Measurements from ENCODE around the gene SLC35E1.

SLC35E1 gene

DNA sequence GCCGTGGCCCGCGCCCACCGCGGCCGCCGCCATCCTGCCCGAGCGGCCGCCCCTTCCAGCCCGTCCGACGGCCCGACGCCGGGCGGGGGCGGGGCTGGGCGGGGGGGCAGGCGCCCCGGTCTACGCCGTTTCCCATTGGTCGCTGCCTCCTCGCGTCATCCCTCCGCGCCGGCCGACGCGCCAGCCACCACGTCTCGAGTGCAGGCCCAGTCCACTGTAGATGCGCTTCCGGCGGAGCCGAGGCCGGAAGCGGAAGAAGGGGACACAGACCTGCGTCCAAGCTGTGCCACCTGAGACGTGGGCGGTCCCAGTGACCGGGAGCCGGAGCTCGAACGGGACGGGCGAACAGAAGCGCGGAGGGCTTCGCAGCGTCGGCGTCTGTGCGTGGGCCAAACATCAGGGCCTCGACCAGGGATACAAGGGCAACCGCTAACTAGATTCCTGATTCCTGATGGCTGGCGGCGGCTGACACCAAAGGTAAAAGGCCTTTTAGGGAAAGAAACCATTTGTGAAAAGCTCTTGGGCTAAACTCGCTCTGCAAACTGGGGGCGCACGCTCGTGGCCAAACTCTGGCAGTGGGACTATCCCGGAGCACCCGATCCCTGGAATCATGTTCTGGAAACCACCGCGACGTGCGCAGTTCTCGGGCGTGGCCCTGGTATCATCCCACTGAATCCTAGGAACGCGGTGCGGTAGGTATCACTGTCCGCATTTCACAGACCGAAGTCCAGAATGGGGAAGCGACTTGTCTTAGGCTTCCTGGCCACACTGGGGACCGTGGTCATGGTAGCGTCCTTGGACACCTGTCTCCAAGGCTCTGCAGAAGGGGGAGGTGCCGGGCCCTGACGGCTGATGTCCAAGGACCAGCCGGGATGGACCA is at the start of gene SLC35E1:
Gene SLC35E1, minus strand, starts transcription at position 84 of the 880 bp plus-strand sequence. Its CDS starts 51 bp downstream, at position 33.
- Histone ChIP-seq H3K27ac (peak within 1 kb of the TSS; percentile 74 to 95 (median 91)), H3K4me3 (peak within 1 kb of the TSS; percentile 67 to 97 (median 89))

DNA sequence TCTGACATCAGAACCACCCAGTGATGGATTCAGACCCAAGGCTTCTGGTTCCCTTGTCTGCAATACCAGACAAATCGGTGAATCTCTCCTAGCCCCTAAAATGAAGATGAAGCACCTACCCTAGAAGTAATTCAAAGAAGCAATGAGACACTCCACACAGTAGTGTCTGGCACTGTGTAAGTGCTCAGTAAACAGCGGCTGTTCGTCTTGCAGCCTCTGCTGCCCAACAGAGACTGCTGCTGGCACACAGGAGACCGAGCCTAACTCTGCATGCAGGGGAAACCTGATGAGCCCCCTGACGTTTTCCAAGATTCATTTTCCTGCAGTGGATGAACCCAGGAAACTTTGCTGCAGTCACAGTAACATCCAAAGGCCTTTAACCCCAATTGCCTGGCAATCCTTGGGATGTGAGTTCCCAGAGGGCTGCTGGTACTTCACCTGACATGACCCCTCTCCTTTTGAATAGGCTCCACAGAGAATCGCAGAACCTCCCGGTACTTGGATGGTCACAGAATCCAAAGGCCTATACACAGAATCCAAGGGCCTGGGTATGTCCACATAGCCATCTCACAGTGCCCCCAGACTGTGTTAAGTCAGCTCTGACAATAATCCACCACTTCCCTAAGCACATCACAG is 49.1 kb upstream of the SLC35E1 start:
- Histone ChIP-seq H3K4me3 (no peak overlapping the region), H3K27ac (peak overlapping the region in 2 of 21 experiments; percentile 9 to 19)

DNA sequence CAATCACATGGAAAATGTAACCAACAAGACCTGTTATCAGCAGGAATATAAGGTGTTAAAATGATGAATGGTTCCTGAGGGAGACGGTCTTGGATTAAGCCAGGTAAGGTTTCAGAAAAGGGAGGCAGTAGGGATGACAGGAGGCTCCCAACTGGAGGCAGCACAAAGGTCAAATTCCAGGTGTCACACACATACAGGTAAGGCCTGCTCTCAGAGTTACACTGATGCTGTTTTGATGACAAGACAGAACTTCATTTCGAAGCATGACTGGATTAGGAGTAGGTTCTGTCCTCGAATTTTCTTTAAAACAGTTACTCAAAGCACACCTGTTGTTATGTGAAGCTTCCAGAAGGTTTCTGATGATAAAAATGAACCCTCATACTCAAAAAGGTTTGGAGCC is 48.4 kb upstream of the SLC35E1 start:
- Histone ChIP-seq H3K4me3 (no peak overlapping the region), H3K27ac (peak overlapping the region in 1 of 21 experiments; percentile 9)

DNA sequence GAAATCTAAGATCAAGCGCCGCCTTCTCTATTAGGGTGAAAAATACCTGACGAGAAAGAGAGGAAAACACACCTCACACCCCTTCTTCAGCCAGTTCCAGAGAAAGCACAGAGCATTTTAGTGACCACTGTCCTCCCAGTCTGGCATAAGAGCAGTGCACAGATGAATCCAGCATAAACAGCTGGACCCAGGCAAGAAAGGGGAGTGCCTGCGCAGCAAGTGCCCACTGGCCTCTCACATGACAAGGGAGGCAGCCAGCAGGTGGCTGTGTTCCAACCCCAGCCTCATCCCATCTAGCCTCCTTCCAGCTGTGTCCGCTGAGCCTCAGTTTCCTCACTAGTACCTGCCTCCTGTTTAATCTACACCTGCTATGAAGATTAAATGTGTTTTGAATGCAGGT is 47.8 kb upstream of the SLC35E1 start:
- Histone ChIP-seq H3K4me3 (no peak overlapping the region), H3K27ac (peak overlapping the region in 1 of 21 experiments; percentile 17)

DNA sequence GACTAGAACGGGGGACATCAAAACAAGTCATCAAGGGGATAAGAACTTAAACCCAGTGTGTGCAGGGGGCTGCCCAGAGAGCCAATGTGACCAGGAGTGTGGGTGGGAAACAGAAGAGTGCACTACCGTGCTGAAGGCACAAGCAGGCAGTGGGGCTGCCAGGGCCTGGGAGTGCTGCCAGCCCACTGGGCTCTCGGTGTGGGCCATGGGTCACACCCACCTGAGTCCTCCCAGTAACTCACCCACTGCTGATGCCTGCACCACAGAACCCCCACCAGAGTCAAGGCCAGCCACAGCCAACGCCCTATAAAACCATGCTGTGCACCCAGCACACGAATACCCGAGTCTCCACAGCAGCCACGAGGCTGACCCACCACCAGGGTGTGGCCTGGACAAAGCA is 47.2 kb upstream of the SLC35E1 start:
- Histone ChIP-seq H3K4me3 (no peak overlapping the region), H3K27ac (peak overlapping the region in 1 of 21 experiments; percentile 17)

DNA sequence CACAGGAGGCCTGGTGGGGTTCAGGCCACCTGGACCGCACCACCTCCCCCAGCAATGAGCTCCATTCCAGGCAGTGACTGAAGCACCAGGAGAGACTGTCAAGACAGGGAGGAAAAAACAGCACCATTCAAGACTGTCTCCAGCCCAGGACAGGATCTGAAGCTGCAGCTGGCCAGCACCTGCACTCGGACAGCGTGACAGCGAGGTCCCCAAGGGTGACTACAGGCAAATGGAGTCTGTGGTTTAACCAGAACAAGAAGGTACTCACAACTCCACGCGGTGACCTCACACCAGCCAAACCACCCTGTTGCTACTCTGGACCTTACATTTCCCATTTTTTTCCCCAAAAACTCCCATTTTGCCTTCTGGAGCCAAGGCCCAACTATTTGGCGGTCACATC is 46.0 kb upstream of the SLC35E1 start:
- H3K4me3 ChIP-seq = no peak overlapping the region
- H3K27ac ChIP-seq = no peak overlapping the region

DNA sequence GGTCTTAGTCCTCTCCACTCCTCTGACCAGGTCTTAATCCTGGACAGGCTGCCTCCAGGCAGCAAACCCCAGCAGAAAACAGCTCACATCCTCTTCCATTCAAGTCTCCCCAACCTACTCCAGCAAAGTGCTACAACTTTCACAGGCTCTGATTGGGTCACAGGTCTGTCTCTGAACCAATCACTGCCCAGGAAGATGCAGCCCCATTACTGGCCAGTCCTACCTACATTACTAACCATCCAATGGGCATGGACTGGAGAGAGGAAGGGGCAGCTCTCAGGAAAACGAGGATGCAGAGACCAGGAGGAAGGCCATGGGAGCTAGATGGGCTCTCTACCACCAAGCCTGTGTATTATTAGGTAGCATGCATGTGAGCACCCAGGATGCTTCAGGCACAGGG is 43.6 kb upstream of the SLC35E1 start:
- Histone ChIP-seq H3K4me3 (no peak overlapping the region), H3K27ac (no peak overlapping the region)

DNA sequence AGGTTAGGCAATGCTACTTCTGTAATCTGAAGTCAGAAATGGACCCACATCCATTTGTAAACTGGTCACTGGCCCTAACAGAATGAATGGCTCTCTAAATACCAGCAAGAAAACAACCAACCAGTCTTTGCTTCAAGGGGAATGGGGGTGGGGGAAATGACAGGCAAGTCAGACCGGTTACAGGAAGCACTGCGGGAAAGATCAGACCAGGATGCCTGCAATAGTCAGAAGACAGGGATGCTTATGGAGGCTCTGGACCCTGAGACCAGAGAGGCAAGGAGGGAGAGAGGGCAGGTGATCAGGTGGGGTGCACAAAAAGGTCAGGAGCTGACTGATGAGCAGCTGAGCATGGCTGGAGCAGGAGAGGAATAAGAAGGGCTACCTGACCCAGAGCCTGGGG is 42.7 kb upstream of the SLC35E1 start:
- Histone ChIP-seq H3K27ac (no peak overlapping the region), H3K4me3 (no peak overlapping the region)

DNA sequence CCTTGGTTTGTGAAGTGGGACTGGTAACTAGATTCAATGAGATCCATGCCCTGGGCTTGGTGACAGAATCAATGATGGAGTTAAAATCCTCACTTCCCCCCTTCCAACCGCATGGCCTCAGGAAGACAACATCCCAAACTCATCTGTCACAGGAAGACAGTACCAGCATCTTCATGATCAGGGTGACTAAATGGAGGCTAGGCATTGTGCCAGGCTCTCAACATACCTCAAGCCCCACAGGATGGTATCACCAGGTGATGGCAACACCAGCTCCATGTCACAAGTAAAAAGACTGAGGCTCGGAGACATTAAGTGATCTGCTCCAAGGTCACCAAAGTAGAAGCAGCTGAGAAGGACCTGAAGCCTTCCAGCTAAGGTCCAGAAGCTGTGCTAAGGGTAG is 41.6 kb upstream of the SLC35E1 start:
- no peak overlapping the region for H3K27ac ChIP-seq

DNA sequence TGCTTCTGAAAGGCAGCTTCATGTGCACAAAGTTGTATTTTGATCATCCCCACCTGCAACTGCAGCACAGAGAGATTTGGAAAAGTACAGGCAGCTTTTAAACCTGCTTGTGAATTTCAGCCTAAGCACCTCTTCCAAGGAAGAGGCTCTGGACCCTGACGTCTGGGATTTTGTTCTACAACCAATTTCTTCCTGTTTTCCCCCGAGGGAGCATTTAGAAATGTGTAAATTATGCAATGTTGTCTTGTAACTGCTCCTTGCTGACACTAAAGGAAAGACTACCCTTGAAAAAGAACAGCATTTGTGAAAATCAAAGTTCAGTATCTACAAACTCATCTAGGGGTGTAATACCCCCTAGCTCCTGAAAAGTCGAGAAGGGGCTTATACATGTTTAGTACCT is 40.4 kb upstream of the SLC35E1 start:
- H3K4me3 ChIP-seq = no peak overlapping the region
- no peak overlapping the region for H3K27ac ChIP-seq

More for the DNA sequence above, 41.6 kb upstream of the SLC35E1 start:
- H3K4me3 ChIP-seq = no peak overlapping the region

DNA sequence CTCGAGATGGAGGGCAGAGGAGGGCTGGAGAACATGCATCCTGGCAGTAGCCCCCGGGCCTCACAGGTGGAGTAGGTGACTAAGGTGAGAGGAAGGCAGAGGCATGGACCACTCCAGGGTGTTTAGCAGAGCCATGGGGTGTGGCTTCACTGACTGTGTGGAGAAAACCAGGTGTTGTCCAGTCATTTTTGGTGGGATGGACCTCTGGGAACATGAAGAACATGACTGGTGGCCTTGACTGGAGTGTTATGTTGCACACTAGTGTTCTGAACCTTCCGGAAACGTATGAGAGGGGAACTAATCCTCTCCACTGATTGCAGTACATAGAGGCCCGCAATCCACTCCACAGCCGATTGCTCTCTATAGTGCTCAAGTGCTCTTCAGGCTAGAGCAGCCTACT is 38.9 kb upstream of the SLC35E1 start:
- no peak overlapping the region for H3K27ac ChIP-seq
- H3K4me3 ChIP-seq = no peak overlapping the region

DNA sequence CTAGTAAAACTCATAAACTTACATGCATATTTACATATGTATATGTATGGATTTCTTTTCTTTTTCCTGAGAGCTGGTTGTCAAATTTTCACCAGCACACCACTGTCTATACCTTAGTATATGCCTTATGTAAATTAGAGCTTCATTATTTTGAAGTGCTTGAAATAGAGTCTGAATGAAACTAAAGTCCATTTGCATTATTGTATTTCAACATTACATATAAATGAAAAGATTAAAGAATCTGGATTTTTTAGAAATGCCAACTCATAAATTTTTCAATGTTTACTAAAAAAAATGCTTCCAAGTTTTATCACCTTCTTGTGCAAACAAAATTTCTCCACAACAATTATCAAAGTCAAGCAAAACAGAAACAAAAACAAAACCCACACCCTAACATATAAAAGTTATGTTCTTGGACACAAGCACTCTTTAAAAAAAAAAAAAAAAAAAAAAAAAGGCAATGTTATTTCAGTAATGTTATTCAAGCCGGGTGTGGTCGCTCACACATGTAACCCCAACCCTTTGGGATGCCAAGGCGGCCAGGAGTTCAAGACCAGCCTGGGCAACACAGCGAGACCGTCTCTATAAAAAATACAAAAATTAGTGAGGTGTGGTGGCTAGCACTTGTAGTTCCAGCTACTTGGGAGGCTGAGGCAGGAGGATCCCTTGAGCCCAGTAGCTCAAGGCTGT is 37.4 kb upstream of the SLC35E1 start:
- Histone ChIP-seq H3K4me3 (no peak overlapping the region), H3K27ac (no peak overlapping the region)

DNA sequence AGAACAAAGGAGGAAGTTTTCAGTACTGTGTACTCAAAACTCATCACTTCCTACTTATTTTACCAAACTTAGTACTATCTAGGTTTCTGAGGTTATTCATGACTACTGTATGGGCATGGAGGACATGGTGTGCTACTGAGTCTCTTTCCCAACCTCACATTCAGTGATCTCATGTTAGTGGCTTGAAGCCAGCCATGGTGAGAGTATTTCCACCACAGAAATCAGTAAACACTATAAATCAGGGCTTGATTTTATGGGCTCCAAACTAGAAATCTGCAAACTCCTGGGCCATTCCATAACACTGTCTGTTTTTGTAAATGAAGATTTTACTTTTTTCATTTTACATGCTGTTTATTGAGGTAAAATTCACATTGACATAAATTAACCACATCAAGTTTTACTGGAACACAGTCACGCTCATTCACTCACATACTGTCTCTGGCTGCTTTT is 36.1 kb upstream of the SLC35E1 start:
- no peak overlapping the region for H3K4me3 ChIP-seq
- peak overlapping the region in 4 of 21 experiments; percentile 34 to 62 (median 45) for H3K27ac ChIP-seq

DNA sequence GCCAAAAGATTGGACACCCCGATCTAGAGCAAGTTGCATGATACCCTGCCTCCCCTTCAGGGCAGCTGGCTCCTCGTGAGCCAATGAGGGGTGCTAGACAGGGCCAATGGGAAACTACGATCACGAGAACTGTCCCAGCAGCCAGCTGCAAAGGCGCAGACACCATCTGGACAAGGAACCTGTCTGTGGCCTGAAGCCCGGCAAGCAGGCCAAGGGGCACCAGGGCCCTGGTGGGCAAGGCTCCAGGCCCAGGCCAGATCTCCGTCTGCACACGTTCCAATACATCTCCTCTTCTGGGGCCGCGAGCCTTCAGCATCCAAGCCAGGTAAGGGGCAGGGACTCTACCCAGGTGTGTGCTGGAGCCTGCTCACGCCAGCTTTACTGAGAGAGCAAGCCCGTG is 35.6 kb upstream of the SLC35E1 start:
- H3K4me3 ChIP-seq = no peak overlapping the region
- peak overlapping the region in 6 of 21 experiments; percentile 33 to 62 (median 45) for H3K27ac ChIP-seq

DNA sequence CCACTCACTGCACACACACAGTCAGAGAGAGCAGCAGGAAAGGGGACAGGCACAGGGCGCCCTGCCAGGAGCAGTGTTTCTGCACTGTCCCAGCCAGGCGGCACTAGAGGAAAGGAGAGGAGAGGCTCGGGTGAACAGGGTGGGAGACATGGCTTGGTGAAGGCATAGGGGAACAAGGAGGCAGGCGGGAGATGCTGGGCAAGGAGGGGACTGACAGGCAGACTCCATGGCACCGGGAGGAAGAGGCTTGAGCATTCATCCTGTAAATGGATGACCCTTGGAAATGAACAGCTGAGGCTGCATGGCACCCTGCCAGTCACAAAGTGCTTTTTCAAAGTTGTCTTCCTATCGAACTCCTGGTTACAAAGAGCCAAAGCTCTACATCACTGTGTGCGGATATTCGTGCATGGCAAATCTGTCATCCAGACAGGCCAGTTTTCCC is 33.4 kb upstream of the SLC35E1 start:
- H3K4me3 ChIP-seq = no peak overlapping the region
- no peak overlapping the region for H3K27ac ChIP-seq

DNA sequence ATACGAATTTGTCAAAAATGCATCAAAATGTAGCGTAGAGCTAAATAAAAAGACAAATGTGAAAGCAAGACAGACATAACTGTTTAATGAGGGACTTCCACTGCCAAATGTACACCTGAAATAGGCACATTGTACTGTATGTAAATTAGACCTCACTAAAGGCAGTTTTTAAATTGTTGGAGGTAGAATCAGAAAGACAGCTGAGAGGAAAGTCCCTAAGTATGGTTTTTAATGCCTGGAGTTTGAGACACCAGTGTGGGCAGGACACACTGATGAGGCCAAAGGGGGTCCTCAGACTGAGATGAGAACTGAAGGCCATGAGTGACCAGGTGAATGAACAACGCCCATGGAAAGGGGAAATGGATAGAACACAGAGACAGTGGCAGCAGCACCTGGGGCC is 32.9 kb upstream of the SLC35E1 start:
- H3K4me3 ChIP-seq = no peak overlapping the region
- H3K27ac ChIP-seq = no peak overlapping the region

DNA sequence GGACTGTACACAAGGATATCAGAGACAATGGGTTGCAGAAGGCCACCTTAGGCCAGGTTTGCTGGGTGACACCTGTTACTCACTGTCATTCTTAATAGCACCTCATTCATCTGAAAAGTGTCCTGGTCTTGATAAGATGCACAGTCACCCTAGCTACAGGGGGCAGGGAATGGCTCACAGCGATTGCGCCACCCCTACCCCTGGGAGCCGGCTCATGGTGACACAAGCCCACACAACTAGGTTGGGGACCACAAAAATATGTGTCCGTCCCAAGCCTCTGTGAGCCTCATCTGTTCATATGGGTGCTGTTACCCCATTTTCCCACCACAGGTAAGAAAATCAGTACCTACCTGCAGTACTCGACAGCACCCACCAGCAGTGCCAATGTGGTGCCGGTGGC is 32.4 kb upstream of the SLC35E1 start:
- H3K27ac ChIP-seq = no peak overlapping the region
- no peak overlapping the region for H3K4me3 ChIP-seq

DNA sequence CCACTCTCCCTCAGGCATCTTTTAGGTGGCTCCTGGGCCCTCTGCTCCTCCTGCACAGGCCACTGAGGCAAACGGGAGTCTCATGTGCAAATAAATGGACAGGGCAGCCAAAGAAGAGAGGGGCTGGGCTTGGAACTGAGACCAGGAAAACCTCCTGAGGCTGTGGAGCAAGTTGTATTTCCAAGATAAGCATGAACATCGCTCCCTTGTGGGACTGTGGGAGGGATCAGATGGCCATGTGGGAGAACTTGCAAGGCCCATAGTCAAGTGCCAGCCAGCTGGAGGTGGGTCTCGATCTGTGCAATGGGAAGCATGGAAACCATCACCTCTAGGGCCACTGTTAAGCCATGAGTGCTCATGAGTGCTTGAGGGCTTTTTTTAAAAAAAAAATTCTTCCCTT is 30.9 kb upstream of the SLC35E1 start:
- H3K4me3 ChIP-seq = no peak overlapping the region
- H3K27ac ChIP-seq = no peak overlapping the region

DNA sequence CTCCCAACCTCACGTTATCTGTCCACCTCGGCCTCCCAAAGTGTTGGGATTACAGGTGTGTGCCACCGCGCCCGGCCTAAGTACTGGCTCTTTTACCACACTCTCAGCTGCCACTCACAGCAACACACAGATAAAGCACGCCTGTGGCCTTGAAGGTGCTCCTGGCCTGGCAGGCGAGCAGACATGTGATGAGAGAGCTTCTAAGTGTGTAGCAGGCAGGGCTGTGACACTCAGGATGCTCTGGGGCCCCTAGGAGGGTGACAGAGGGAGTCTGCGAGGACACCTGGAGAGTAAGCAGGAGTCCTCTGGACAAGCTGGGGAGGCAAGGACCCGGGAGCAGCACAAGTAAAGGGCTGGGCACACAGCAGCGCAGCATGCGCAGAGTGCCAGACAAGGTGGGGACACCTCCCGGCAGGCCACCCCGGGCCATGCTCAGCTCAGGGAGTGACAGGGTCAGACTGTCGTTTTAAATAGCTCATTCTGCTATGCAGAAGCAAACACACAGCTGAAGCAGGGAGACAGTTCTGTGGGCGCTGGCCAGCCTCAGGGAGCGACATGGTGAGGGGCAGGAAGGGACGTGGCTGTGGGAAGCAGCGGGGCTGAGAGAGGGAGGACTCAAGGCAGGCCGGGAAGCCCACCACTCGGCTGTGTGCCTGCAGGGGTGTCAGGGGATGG is 29.3 kb upstream of the SLC35E1 start:
- no peak overlapping the region for H3K27ac ChIP-seq
- H3K4me3 ChIP-seq = no peak overlapping the region

DNA sequence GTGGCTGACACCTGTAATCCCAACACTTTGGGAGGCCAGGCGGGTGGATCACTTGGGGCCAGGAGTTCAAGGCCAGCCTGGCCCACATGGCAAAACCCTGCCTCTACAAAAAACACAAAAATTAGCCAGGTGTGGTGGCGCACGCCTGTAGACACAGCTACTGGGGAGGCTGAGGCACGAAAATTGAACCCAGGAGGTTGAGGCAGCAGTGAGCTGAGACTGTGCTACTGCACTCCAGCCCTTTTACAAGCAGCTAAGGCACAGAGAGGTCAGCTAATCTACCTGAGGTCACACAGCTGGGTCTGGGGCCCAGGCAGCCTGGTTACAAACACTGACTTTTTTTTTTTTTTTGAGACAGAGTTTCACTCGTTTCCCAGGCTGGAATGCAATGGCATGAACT is 28.6 kb upstream of the SLC35E1 start:
- H3K4me3 ChIP-seq = no peak overlapping the region
- H3K27ac ChIP-seq = no peak overlapping the region
